IMR-90 (cell line): ENCODE results near the gene NEGR1. TPM values are rescaled to one million over a fixed set of nuclear protein-coding genes. Genes with fewer than 3 reads are reported as not detected.

ENCODE experiments used
- ATAC-seq: fragments of 200-7000 bp; cut with Tn5 transposase; 2 replicates; pipeline ENCODE4 v1.9.1; 2020; ENCODE audit warnings: low read depth, mild to moderate bottlenecking, moderate library complexity
- BruUV-seq: library from RNA; stranded (reverse); fragments of 400-500 nt; replicated peaks from 2 replicates; lab custom pipeline; 2021; lab: Mats Ljungman, UMichigan
- CTCF ChIA-PET: fragments of 300-600 bp; formaldehyde crosslinking; extraction: SDS; loops from one replicate; lab custom pipeline; 2021; ENCODE audit warnings: antibody characterized with exemption; lab: Yijun Ruan, JAX
- POLR2A ChIA-PET: fragments of 300-600 bp; sonication (Branson Sonifier 250); formaldehyde crosslinking; loops from one replicate; lab custom pipeline; 2022; ENCODE audit warnings: antibody characterized with exemption; ENCODE audit not compliant: unreplicated experiment; lab: Charles Lee
- DNase-seq: peaks from one replicate; pipeline ENCODE4 v3.0.0; 2013
- H2AFZ ChIP-seq: replicated peaks from 2 replicates; pipeline ENCODE3; 2013; ENCODE audit warnings: low read length, mild to moderate bottlenecking; ENCODE audit not compliant: poor library complexity
- H2AK5ac ChIP-seq: 2 replicates; pipeline ENCODE4 v1.6.1; 2013; ENCODE audit warnings: low read depth, low read length, inconsistent platforms
- H2AK9ac ChIP-seq: replicated peaks from 2 replicates; pipeline ENCODE3; 2013; ENCODE audit warnings: mild to moderate bottlenecking, low read depth, low read length, moderate library complexity; ENCODE audit not compliant: poor library complexity
- H2BK120ac ChIP-seq: 2 replicates; pipeline ENCODE4 v1.6.1; 2013; ENCODE audit warnings: low read depth, low read length, inconsistent platforms
- H2BK15ac ChIP-seq: 3 replicates; pipeline ENCODE4 v1.6.1; 2013; ENCODE audit warnings: low read depth, low read length, inconsistent platforms
- H2BK20ac ChIP-seq: 2 replicates; pipeline ENCODE4 v1.6.1; 2013; ENCODE audit warnings: low read depth, mild to moderate bottlenecking, inconsistent platforms, low read length, moderate library complexity
- H2BK5ac ChIP-seq: 2 replicates; pipeline ENCODE4 v1.6.1; 2013; ENCODE audit warnings: mild to moderate bottlenecking, low read depth, low read length, inconsistent platforms; ENCODE audit not compliant: poor library complexity, severe bottlenecking
- H3K14ac ChIP-seq: replicated peaks from 2 replicates; pipeline ENCODE4 v1.6.1; 2013; ENCODE audit warnings: low read depth, low read length, inconsistent platforms
- H3K18ac ChIP-seq: 2 replicates; pipeline ENCODE4 v1.6.1; 2013; ENCODE audit warnings: low read depth, low read length, control low read depth
- H3K23ac ChIP-seq: 2 replicates; pipeline ENCODE4 v1.6.1; 2013; ENCODE audit warnings: low read depth, low read length, inconsistent platforms
- H3K27ac ChIP-seq: 2 replicates; pipeline ENCODE4 v1.5.1; 2013; ENCODE audit warnings: mild to moderate bottlenecking, control low read depth, low read length; ENCODE audit not compliant: insufficient read depth
- H3K27me3 ChIP-seq: 2 replicates; pipeline ENCODE4 v1.6.1; 2013; ENCODE audit warnings: low read length; ENCODE audit not compliant: control insufficient read depth, insufficient read depth
- H3K36me3 ChIP-seq: 2 replicates; pipeline ENCODE4 v1.6.1; 2013; ENCODE audit warnings: low read length, mixed read lengths; ENCODE audit not compliant: control insufficient read depth, insufficient read depth
- H3K4ac ChIP-seq: 2 replicates; pipeline ENCODE4 v1.6.1; 2013; ENCODE audit warnings: low read depth, low read length, inconsistent platforms
- H3K4me1 ChIP-seq: 2 replicates; pipeline ENCODE4 v1.6.1; 2013; ENCODE audit warnings: low read length, mixed read lengths; ENCODE audit not compliant: control insufficient read depth, insufficient read depth
- H3K4me2 ChIP-seq: 2 replicates; pipeline ENCODE4 v1.6.1; 2013; ENCODE audit warnings: low read depth, mild to moderate bottlenecking, control low read depth, low read length, moderate library complexity
- H3K4me3 ChIP-seq: 2 replicates; pipeline ENCODE4 v1.5.1; 2013; ENCODE audit warnings: low read depth, mild to moderate bottlenecking, control low read depth, low read length, moderate library complexity; ENCODE audit not compliant: insufficient read depth
- H3K56ac ChIP-seq: 2 replicates; pipeline ENCODE4 v1.6.1; 2013; ENCODE audit warnings: low read length, inconsistent platforms; ENCODE audit not compliant: insufficient read depth; ENCODE audit errors: extremely low read depth
- H3K79me1 ChIP-seq, 2 experiments: 2 replicates each; pipeline ENCODE4 v1.6.1; 2013; ENCODE audit warnings: low read length in 2 of 2, inconsistent platforms in 1 of 2, low read depth in 1 of 2
- H3K9ac ChIP-seq: 2 replicates; pipeline ENCODE4 v1.6.1; 2013; ENCODE audit warnings: low read depth, low read length, control low read depth
- H3K9me1 ChIP-seq: 2 replicates; pipeline ENCODE4 v1.6.1; 2013; ENCODE audit warnings: low read length, inconsistent platforms; ENCODE audit not compliant: insufficient read depth
- H3K9me3 ChIP-seq: 2 replicates; pipeline ENCODE4 v1.6.1; 2013; ENCODE audit warnings: low read length; ENCODE audit not compliant: control insufficient read depth, insufficient read depth
- H4K20me1 ChIP-seq: 2 replicates; pipeline ENCODE4 v1.6.1; 2013; ENCODE audit warnings: low read length, inconsistent platforms; ENCODE audit not compliant: insufficient read depth
- H4K5ac ChIP-seq: 2 replicates; pipeline ENCODE4 v1.6.1; 2013; ENCODE audit warnings: mild to moderate bottlenecking, low read depth, low read length, control low read depth
- H4K8ac ChIP-seq, 2 experiments: 2 replicates each; pipeline ENCODE4 v1.6.1; 2013; ENCODE audit warnings: low read depth in 2 of 2, low read length in 2 of 2, control low read depth in 1 of 2, inconsistent platforms in 1 of 2
- H4K91ac ChIP-seq: 2 replicates; pipeline ENCODE4 v1.6.1; 2013; ENCODE audit warnings: low read depth, low read length, inconsistent platforms; ENCODE audit not compliant: insufficient read depth
- CTCF ChIP-seq: conservative IDR thresholded peaks from 2 replicates; pipeline ENCODE4 v1.5.1; 2012; ENCODE audit warnings: mild to moderate bottlenecking, low read depth, low read length, improper control_type of control experiment
- FOS ChIP-seq: fragments of 150-350 bp; IDR thresholded peaks from 2 replicates; pipeline ENCODE4 v1.6.1; 2016; ENCODE audit warnings: low read depth, low read length
- MAFK ChIP-seq: IDR thresholded peaks from 2 replicates; pipeline ENCODE4 v1.6.1; 2012; ENCODE audit warnings: low read depth, low read length, improper control_type of control experiment
- MXI1 ChIP-seq: IDR thresholded peaks from 2 replicates; pipeline ENCODE4 v1.6.1; 2012; ENCODE audit warnings: low read depth, mild to moderate bottlenecking, low read length, moderate library complexity, borderline replicate concordance
- NFE2L2 ChIP-seq: fragments of 150-350 bp; IDR thresholded peaks from 2 replicates; pipeline ENCODE4 v1.6.1; 2016; ENCODE audit warnings: low read depth, mild to moderate bottlenecking, low read length
- RCOR1 ChIP-seq: IDR thresholded peaks from 2 replicates; pipeline ENCODE4 v1.6.1; 2012; ENCODE audit warnings: mild to moderate bottlenecking, low read length, improper control_type of control experiment; ENCODE audit not compliant: insufficient replicate concordance
- WGBS, 2 experiments: methylation state at CpG; one replicate each; pipeline versions ENCODE4 v1.1.5 to v1.1.7; 2013; ENCODE audit warnings: missing lambda C conversion rate in 2 of 2; ENCODE audit not compliant: insufficient read length in 1 of 2; ENCODE audit errors: extremely low coverage in 2 of 2; 5-methylcytosine and 5-hydroxymethylcytosine counted together
- dilution Hi-C: fragments of 300-500 bp; cut with HindIII; formaldehyde crosslinking; loops from one replicate; pipeline ENCODE4 v1.14.3; 2018; ENCODE audit warnings: low sequenced_read_pairs; ENCODE audit not compliant: unreplicated experiment
- in situ Hi-C: fragments of 300-500 bp; cut with MboI; formaldehyde crosslinking; loops from 3 replicates; pipeline ENCODE4 v1.14.3; 2019; ENCODE audit warnings: low sequenced_read_pairs, inconsistent platforms, mixed read lengths
- intact Hi-C: fragments of 100-400 bp; cut with micrococcal nuclease; formaldehyde crosslinking; loops from 2 replicates; pipeline ENCODE4 v1.10.0; 2022
- polyA plus RNA-seq, 3 experiments: library from polyadenylated mRNA; depleted of rRNA; stranded (reverse); fragments of >200 nt; gene quantifications; 2 replicates each; pipeline ENCODE4 v1.2.3, GENCODE V29; 2012; ENCODE audit warnings: low replicate concordance in 1 of 3
- total RNA-seq: library from RNA; depleted of rRNA; stranded (reverse); fragments of >200 nt; gene quantifications from 2 replicates; pipeline ENCODE4 v1.2.3, GENCODE V29; 2012

The NEGR1 gene
- total and polyA plus RNA-seq, 2 of the 4 experiments (the other 2 are of a cell fraction), result 5.1 to 9.1 TPM

GRCh38 chr1:71461416-71461815 lies 820.9 kb downstream of the NEGR1 start:
- DNase-seq, result no peak
- intact Hi-C loops, result no loop called here
- no TSS peak for BruUV-seq
- H3K18ac ChIP-seq, result no peak overlapping the region
- no peak overlapping the region for H4K5ac ChIP-seq
- WGBS, 2 experiments, result no CpG with 5 or more reads among the region's 2 CpGs
- H3K4me2 ChIP-seq, result no peak overlapping the region
- no peak overlapping the region for H4K8ac ChIP-seq
- H3K23ac ChIP-seq, result no peak overlapping the region
- H3K14ac ChIP-seq, result no peak overlapping the region
- no peak overlapping the region for H3K9ac ChIP-seq
- no peak overlapping the region for H2BK15ac ChIP-seq
- TF ChIP-seq NFE2L2, result no peak
- no peak for TF ChIP-seq MXI1
- no peak for TF ChIP-seq FOS
- no peak for TF ChIP-seq MAFK
- TF ChIP-seq RCOR1, result no peak
- no peak for TF ChIP-seq CTCF
- H3K4ac ChIP-seq, result no peak overlapping the region
- H4K20me1 ChIP-seq, result no peaks in the 10 kb centered on the region
- no peaks in the 10 kb centered on the region for H3K9me3 ChIP-seq
- no peak overlapping the region for H2AK9ac ChIP-seq
- H2BK120ac ChIP-seq, result no peak overlapping the region
- ATAC-seq, result no peak
- no peaks in the 10 kb centered on the region for H3K9me1 ChIP-seq
- no peak overlapping the region for H4K91ac ChIP-seq
- H3K36me3 ChIP-seq, result no peaks in the 10 kb centered on the region
- POLR2A ChIA-PET, result no interaction called here
- H3K79me1 ChIP-seq, result no peaks in the 10 kb centered on the region
- H3K27ac ChIP-seq, result no peak overlapping the region
- in situ Hi-C loops, result no loop called here
- H2BK20ac ChIP-seq, result no peak overlapping the region
- H3K27me3 ChIP-seq, result no peaks in the 10 kb centered on the region
- H3K4me3 ChIP-seq, result no peak overlapping the region
- no peak overlapping the region for H3K56ac ChIP-seq
- dilution Hi-C loops, result no loop called here
- no peak overlapping the region for H2AK5ac ChIP-seq
- no peak overlapping the region for H2AFZ ChIP-seq
- H2BK5ac ChIP-seq, result no peak overlapping the region
- H3K4me1 ChIP-seq, result no peaks in the 10 kb centered on the region
- CTCF ChIA-PET, result interaction anchor here (0.6 to 1.9 kb wide), 2 partner anchors 8 to 22 kb away, joined by 4 read pairs; no protein-coding TSS in a partner anchor
